ENCODE measurements around the gene ACACB. TPM values are rescaled to one million over a fixed set of nuclear protein-coding genes. Genes with fewer than 3 reads are reported as not detected.
A peak's percentile ranks its signal among the peaks of the same experiment; 100 is the strongest.
"Not testable (repeated sequence)": the region's sequence is repeated elsewhere in the genome, so short reads cannot be mapped to it uniquely, and the experiment has no call there.

Gene ACACB
- total RNA-seq, 1 donor from 2014 or later = 64.5 TPM

GRCh38 chr12:109163167-109163566, 46.8 kb downstream of the ACACB start:
- intact Hi-C loops (cut with DNase I) = no loop called here
- DNase-seq (ENCODE audit: low spot score) = no peak

GRCh38 chr12:109165599-109165998, 49.2 kb downstream of the ACACB start:
- intact Hi-C loops (cut with DNase I) = no loop called here
- DNase-seq (ENCODE audit: low spot score) = no peak

GRCh38 chr12:109166371-109166770, 50.0 kb downstream of the ACACB start:
- intact Hi-C loops (cut with DNase I) = no loop called here
- no peak for DNase-seq (ENCODE audit: low spot score)

- intact Hi-C loops (cut with DNase I) = no loop called here
- DNase-seq (ENCODE audit: low spot score) = no peak
Measured at GRCh38 chr12:109167781-109168180, 51.4 kb downstream of the ACACB start.

DNA sequence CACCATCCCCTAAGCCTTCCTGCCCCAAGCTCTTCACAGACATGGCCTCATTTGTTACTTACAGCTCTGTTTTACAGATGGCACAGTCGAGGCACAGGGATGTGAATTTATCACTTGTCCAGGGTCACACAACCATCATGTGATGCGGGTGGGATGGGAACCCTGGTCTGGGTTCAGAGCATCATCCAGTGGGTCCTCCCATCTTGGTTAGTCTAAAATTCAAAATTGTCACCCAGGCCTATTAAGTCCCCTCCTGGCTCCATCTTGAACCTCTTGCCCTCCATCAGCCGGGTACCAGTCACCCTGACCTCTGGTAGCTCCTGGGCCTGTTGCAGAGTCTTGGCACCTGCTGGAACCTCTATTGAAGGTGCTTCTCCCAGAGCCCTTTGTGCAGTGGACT, 52.9 kb downstream of the ACACB start:
- intact Hi-C loops (cut with DNase I) = no loop called here
- DNase-seq (ENCODE audit: low spot score) = no peak

GRCh38 chr12:109169686-109170085, 53.3 kb downstream of the ACACB start:
- intact Hi-C loops (cut with DNase I) = no loop called here
- no peak for DNase-seq (ENCODE audit: low spot score)

GRCh38 chr12:109170324-109170723, 53.9 kb downstream of the ACACB start:
- intact Hi-C loops (cut with DNase I) = no loop called here
- DNase-seq (ENCODE audit: low spot score) = no peak

DNA sequence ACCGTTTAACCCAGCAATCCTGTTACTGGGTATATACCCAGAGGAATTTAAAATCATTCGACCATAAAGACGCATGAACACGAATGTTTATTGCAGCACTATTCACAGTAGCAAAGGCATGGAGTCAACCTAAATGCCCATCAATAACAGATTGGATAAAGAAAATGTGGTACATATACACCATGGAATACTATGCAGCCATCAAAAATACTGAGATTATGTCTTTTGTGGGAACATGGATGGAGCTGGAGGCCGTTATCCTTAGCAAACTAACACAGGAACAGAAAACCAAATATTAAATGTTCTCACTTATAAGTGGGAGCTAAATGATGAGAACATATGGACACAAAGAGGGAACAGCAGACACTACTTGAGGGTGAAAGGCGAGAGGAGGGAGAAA, 56.4 kb downstream of the ACACB start:
- DNase-seq (ENCODE audit: low spot score); intact Hi-C loops (cut with DNase I): not testable (repeated sequence)

GRCh38 chr12:109173443-109174240, 57.3 kb downstream of the ACACB start:
- no peak for DNase-seq (ENCODE audit: low spot score)
- intact Hi-C loops (cut with DNase I) = no loop called here

- intact Hi-C loops (cut with DNase I) = no loop called here
- no peak for DNase-seq (ENCODE audit: low spot score)
Measured at GRCh38 chr12:109174468-109174867, 58.1 kb downstream of the ACACB start.

DNA sequence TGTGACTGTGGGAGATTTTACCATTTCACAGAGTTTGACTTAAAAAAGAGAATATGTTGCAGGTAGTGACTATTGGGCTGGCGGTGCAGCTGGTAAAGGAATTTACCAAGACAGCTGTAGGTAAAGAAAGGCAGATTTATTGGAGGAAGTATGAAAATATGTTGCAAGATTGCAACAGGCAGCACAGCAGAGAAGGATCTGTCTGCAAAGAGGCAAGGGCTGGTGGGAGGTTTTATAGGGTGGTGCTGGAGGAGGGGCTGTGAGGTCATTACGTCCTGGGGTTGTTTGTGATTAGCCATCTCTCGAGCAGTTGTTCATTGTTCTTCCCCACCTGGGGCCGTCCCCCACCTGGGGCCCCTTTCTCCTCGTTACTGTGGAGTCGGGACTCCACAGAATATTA, 62.1 kb downstream of the ACACB start:
- no peak for DNase-seq (ENCODE audit: low spot score)
- intact Hi-C loops (cut with DNase I) = no loop called here

DNA sequence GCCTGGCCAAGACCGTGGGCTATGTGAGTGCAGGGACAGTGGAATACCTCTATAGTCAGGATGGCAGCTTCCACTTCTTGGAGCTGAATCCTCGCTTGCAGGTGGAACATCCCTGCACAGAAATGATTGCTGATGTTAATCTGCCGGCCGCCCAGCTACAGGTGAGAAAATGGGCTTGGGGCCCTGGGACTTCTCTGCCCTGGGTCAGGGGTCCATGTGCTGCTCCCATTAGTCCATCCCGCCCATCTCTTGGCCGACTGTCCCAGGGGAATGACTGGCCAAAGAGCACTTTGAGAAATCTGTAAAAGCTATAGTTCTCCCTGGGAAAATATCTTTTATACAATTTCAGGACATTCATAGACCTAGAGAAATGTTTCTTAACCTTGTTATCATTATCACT, 63.5 kb downstream of the ACACB start:
- DNase-seq (ENCODE audit: low spot score) = no peak
- intact Hi-C loops (cut with DNase I) = no loop called here

GRCh38 chr12:109182041-109182839, 65.9 kb downstream of the ACACB start:
- intact Hi-C loops (cut with DNase I) = no loop called here
- DNase-seq (ENCODE audit: low spot score) = no peak

GRCh38 chr12:109185441-109185840, 69.1 kb downstream of the ACACB start:
- no peak for DNase-seq (ENCODE audit: low spot score)
- intact Hi-C loops (cut with DNase I) = no loop called here

GRCh38 chr12:109186993-109187653, 70.7 kb downstream of the ACACB start:
- DNase-seq (ENCODE audit: low spot score) = no peak
- intact Hi-C loops (cut with DNase I) = no loop called here

GRCh38 chr12:109188108-109188712, 71.8 kb downstream of the ACACB start:
- intact Hi-C loops (cut with DNase I) = no loop called here
- no peak for DNase-seq (ENCODE audit: low spot score)

- no peak for DNase-seq (ENCODE audit: low spot score)
- intact Hi-C loops (cut with DNase I) = no loop called here
Measured at GRCh38 chr12:109189291-109189690, 72.9 kb downstream of the ACACB start.

DNA sequence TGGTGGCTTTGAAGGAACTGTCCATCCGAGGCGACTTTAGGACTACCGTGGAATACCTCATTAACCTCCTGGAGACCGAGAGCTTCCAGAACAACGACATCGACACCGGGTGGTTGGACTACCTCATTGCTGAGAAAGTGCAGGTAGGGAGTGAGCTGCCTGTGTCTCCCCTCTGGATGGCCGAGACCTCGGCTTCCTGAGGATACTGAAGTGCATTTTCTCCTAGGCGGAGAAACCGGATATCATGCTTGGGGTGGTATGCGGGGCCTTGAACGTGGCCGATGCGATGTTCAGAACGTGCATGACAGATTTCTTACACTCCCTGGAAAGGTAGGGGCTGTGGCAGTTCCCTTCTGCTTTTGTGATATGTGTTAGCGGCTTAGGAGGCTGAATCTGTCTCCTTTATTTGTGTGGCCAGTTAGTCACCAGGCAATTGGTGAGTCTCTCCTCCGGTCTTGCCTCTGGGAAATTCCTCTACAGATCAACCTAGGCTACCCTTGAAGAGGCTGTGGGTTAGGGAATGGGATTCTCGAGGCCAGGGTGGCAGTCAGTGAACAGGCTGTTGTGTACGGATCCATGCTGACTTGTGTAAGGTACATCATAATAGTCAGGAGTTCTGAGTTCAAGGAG, 75.3 kb downstream of the ACACB start:
- DNase-seq (ENCODE audit: low spot score) = peak; percentile 44
- intact Hi-C loops (cut with DNase I) = no loop called here

- intact Hi-C loops (cut with DNase I) = no loop called here
- peak; percentile 12 for DNase-seq (ENCODE audit: low spot score)
Measured at GRCh38 chr12:109192358-109192757, 76.0 kb downstream of the ACACB start.

DNA sequence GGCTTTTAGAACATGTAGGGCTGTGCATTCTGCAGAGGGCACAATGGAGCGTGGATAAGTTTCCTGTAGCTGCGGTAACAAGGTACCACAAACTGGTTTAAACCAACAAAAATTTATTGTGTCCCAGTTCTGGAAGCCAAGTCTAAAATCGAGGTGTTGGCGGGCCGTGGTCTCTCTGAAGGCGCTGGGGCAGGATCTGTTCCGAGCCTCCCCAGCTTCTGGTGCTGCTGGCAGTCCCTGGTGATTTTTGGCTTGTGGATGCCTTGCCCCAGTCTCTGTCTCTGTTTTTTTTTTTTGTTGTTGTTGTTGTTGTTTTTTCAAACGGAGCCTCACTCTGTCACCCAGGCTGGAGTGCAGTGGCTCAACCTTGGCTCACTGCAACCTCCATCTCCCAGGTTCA, 77.5 kb downstream of the ACACB start:
- DNase-seq (ENCODE audit: low spot score) = peak; percentile 58
- intact Hi-C loops (cut with DNase I) = no loop called here
